ENCODE measurements around the gene MPRIP.

- TF ChIP-seq CTCF (conservative IDR thresholded peaks at IDR 0.05) (no peak), EZH2 (IDR thresholded peaks at IDR 0.05; ENCODE audit: low read depth) (no peak)
These were observed 87.2 kb downstream of the MPRIP start for GRCh38 chr17:17129466-17129865.

Data from PC-9 (cell line).